GM19324 (cell line): ENCODE data around the gene CES5A.
"Not testable (repeated sequence)": the region's sequence is repeated elsewhere in the genome, so short reads cannot be mapped to it uniquely, and the experiment has no call there.

Source experiments
- ATAC-seq: cut with Tn5 transposase; IDR thresholded peaks from one replicate; pipeline ENCODE4 v1.9.1; 2021; ENCODE audit warnings: mild to moderate bottlenecking, moderate library complexity; ENCODE audit not compliant: unreplicated experiment, low FRiP score

Gene CES5A

GRCh38 chr16:55830658-55831294 is 44.4 kb downstream of the CES5A start:
- no peak for ATAC-seq

GRCh38 chr16:55829232-55829631 is 45.9 kb downstream of the CES5A start:
- not testable (repeated sequence) for ATAC-seq

- no peak for ATAC-seq
Observed at GRCh38 chr16:55828680-55829079, 46.5 kb downstream of the CES5A start.

GRCh38 chr16:55825115-55825728 is 50.0 kb downstream of the CES5A start:
- no peak for ATAC-seq

- no peak for ATAC-seq
Observed at GRCh38 chr16:55824473-55825000, 50.6 kb downstream of the CES5A start.

- no peak for ATAC-seq
Observed at GRCh38 chr16:55822280-55822810, 52.8 kb downstream of the CES5A start.

GRCh38 chr16:55821210-55821609 is 54.0 kb downstream of the CES5A start:
- no peak for ATAC-seq

- no peak for ATAC-seq
Observed at GRCh38 chr16:55820615-55821014, 54.6 kb downstream of the CES5A start.

GRCh38 chr16:55817236-55817912 is 57.8 kb downstream of the CES5A start:
- ATAC-seq: no peak

GRCh38 chr16:55816222-55816621 is 59.0 kb downstream of the CES5A start:
- ATAC-seq: not testable (repeated sequence)

GRCh38 chr16:55815320-55815719 is 59.9 kb downstream of the CES5A start:
- ATAC-seq: no peak

- not testable (repeated sequence) for ATAC-seq
Observed at GRCh38 chr16:55814174-55814573, 61.0 kb downstream of the CES5A start.

GRCh38 chr16:55813730-55814129 is 61.4 kb downstream of the CES5A start:
- ATAC-seq: not testable (repeated sequence)

- ATAC-seq: no peak
Observed at GRCh38 chr16:55812951-55813350, 62.2 kb downstream of the CES5A start.

GRCh38 chr16:55811811-55812210 is 63.4 kb downstream of the CES5A start:
- ATAC-seq: no peak

- no peak for ATAC-seq
Observed at GRCh38 chr16:55810451-55810961, 64.7 kb downstream of the CES5A start.

GRCh38 chr16:55809851-55810250 is 65.3 kb downstream of the CES5A start:
- ATAC-seq: no peak

- ATAC-seq: no peak
Observed at GRCh38 chr16:55809386-55809785, 65.8 kb downstream of the CES5A start.

- ATAC-seq: not testable (repeated sequence)
Observed at GRCh38 chr16:55808286-55808685, 66.9 kb downstream of the CES5A start.

GRCh38 chr16:55805104-55805503 is 70.1 kb downstream of the CES5A start:
- not testable (repeated sequence) for ATAC-seq

- not testable (repeated sequence) for ATAC-seq
Observed at GRCh38 chr16:55803681-55804080, 71.5 kb downstream of the CES5A start.
